ENCODE measurements around the gene MAIP1. TPM values are rescaled to one million over a fixed set of nuclear protein-coding genes. Genes with fewer than 3 reads are reported as not detected.
A peak's percentile ranks its signal among the peaks of the same experiment; 100 is the strongest.

MAIP1 gene
- total and polyA plus RNA-seq, 9 of the 15 experiments (the other 6 are each of a cell fraction or from before 2014, with no cell fraction given), result 3.6 to 30.0 (median 24.5) TPM

GRCh38 chr2:199955339-199956061, at the start of gene MAIP1, which contains the start of gene TYW5 (continued):
- TF ChIP-seq ZBTB33 (CRISPR knock-in tag; IDR thresholded peaks at IDR 0.05) (0 out of 2 replicates have a peak, but pooled peaks have one; percentile 15), BACH1 (tag; IDR thresholded peaks at IDR 0.05) (no peak), SMARCE1 (IDR thresholded peaks at IDR 0.05) (no peak), SPI1 (IDR thresholded peaks at IDR 0.05; ENCODE audit: borderline replicate concordance, low read depth, low read length) (no peak), DNMT1 (IDR thresholded peaks at IDR 0.05) (no peak), ZBTB34 (CRISPR knock-in tag; IDR thresholded peaks at IDR 0.05) (no peak), POLR2G (IDR thresholded peaks at IDR 0.05; ENCODE audit: low read depth, low read length) (peak; percentile 93), MAZ (CRISPR knock-in tag; conservative IDR thresholded peaks at IDR 0.05 in 1 of 2, IDR thresholded peaks at IDR 0.05 in 1 of 2) (peak; percentile 56 to 65; a peak in 2 of 4 replicates), ZNF583 (CRISPR knock-in tag; IDR thresholded peaks at IDR 0.05) (no peak), POLR2AphosphoS5 (IDR thresholded peaks at IDR 0.05; ENCODE audit: control insufficient read depth, insufficient read depth, low read depth, low read length) (peak; percentile 67; the same call in 1 of the 2 replicates), CSDE1 (IDR thresholded peaks at IDR 0.05) (no peak), GTF2F1 (IDR thresholded peaks at IDR 0.05; ENCODE audit: low read depth, low read length) (no peak), DIDO1 (tag; IDR thresholded peaks at IDR 0.05; ENCODE audit: low read depth) (peak; percentile 98), PCBP2 (IDR thresholded peaks at IDR 0.05; ENCODE audit: low read depth, low read length, poor library complexity, severe bottlenecking) (no peak), TEAD1 (CRISPR knock-in tag; IDR thresholded peaks at IDR 0.05) (peak in 1 of 2 experiments; percentile 54; a peak in 1 of 4 replicates), TCF7L2 (IDR thresholded peaks at IDR 0.05; ENCODE audit: low read depth, low read length) (no peak), NFATC3 (IDR thresholded peaks at IDR 0.05) (no peak), ZNF445 (CRISPR knock-in tag; IDR thresholded peaks at IDR 0.05; ENCODE audit: low read depth) (no peak), THAP7 (CRISPR knock-in tag; IDR thresholded peaks at IDR 0.05) (no peak)
- TF ChIP-seq, protein P1, sequence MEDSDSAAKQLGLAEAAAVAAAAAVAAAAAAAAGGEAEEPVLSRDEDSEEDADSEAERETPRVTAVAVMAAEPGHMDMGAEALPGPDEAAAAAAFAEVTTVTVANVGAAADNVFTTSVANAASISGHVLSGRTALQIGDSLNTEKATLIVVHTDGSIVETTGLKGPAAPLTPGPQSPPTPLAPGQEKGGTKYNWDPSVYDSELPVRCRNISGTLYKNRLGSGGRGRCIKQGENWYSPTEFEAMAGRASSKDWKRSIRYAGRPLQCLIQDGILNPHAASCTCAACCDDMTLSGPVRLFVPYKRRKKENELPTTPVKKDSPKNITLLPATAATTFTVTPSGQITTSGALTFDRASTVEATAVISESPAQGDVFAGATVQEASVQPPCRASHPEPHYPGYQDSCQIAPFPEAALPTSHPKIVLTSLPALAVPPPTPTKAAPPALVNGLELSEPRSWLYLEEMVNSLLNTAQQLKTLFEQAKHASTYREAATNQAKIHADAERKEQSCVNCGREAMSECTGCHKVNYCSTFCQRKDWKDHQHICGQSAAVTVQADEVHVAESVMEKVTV (CRISPR knock-in tag; IDR thresholded peaks at IDR 0.05), result no peak

Data from K562 (cell line).